ENCODE results near the gene METRNL.
"Not testable (repeated sequence)": the region's sequence is repeated elsewhere in the genome, so short reads cannot be mapped to it uniquely, and the experiment has no call there.

The METRNL gene

DNA sequence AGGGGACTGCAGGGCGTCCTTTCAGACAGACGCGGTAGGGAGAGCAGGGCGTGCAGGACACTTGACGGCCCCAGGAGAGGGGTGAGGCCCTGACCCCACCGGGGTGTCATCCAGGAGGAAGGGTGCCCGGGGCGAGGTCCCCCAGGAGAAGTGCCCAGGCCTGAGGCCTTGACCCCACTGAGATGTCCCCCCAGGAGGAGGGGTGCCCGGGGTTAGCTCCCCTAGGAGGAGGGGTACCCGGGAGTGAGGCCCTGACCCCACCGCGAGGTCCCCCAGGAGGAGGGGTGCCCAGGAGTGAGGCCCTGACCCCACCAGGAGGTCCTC is 27.2 kb upstream of the METRNL start:
- DNase-seq = no peak

DNA sequence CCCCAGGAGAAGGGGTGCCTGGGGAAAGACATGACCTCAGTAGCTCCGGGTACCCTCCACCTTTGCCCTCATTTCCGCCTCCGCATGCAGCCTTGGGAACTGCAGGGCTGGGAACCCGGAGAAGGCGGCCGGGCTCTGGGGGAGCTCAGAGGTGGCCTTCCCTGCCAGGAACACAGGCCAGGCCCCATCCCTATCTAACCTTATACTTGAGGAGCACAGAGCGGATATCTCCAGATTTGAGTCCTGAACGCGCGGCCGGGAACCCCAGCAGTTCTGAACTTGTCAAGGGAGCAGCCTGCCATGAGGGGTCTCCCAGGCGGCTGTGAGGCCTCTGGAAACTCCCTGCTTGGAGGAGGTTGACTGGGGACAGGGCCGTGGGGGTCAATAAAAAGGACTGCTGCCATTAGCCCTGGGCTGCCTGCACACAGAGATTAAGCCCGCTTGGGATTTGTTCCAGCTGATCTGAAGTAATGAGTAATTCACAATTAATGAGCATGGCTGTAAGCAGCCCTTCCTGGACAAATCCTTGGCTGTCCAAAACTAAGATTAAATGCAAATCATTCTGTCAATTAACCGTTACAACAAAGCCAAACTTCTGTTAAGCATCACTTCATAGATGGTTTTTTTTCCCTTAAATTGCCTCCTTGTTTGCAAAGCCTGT is 26.3 kb upstream of the METRNL start:
- no peak for DNase-seq

DNA sequence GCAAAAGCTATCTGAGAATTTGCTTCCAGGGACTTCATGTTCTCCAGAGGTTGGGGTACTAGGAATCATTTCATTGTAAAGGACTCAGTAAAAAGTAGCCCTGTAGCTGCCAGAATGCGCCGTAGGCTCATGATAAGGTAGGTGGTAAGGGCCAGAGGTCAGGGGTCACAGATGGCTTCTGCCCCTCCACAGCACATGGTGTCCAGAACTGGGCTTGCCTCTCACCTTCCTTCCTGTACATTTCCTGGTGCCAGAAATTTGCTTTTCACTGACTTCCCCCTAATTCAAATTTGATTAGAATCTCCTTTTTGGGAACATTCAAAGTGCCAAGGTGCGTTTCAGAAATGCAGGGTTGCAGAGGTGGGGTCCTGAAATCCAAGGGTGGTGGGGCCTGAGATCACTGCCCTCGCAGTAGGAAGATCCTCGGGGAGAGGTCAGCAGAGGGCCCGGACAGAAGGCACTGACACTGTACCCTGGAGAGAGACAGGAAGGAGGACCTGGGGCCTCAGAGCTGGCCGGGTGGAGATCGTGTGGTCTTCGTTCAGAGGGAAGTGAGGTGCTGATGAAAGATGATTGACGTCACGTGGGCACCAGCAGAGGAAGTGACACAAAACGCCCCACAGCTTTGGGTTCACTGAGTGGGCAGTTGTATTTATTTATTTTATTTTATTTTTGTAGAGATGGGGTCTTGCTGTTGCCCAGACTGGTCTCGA is 25.5 kb upstream of the METRNL start:
- no peak for DNase-seq

DNA sequence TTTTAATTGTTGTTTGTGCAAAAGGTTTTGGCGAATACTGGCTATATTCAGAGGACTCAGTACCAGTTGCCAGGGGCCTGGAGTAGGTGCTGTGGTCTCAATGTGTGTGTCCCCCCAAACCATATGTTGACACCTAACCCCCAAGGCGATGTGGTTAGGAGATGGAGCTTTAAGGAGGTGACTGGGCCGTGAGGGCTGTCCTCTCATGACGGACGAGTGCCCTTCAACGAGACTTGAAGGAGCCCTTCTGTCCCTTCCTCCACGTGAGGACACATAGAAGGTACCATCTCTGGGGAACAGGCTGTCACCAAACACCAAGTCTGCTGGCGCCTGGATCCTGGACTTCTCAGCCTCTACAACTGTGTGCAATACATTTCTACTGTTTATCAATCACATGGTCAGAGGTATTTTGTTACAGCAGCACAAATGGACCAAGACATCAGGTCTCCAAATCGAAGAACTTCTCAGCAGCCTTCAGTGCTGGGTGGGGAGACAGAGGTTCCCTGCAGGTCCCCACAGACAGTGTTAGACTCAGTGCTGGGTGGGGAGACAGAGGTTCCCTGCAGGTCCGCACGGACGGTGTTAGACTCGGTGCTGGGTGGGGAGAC is 24.8 kb upstream of the METRNL start:
- no peak for DNase-seq

DNA sequence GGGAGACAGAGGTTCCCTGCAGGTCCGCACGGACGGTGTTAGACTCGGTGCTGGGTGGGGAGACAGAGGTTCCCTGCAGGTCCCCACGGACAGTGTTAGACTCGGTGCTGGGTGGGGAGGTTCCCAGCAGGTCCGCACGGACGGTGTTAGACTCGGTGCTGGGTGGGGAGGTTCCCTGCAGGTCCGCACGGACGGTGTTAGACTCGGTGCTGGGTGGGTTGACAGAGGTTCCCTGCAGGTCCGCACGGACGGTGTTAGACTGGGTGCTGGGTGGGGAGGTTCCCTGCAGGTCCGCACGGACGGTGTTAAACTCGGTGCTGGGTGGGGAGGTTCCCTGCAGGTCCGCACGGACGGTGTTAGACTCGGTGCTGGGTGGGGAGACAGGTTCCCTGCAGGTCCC is 24.2 kb upstream of the METRNL start:
- not testable (repeated sequence) for DNase-seq

DNA sequence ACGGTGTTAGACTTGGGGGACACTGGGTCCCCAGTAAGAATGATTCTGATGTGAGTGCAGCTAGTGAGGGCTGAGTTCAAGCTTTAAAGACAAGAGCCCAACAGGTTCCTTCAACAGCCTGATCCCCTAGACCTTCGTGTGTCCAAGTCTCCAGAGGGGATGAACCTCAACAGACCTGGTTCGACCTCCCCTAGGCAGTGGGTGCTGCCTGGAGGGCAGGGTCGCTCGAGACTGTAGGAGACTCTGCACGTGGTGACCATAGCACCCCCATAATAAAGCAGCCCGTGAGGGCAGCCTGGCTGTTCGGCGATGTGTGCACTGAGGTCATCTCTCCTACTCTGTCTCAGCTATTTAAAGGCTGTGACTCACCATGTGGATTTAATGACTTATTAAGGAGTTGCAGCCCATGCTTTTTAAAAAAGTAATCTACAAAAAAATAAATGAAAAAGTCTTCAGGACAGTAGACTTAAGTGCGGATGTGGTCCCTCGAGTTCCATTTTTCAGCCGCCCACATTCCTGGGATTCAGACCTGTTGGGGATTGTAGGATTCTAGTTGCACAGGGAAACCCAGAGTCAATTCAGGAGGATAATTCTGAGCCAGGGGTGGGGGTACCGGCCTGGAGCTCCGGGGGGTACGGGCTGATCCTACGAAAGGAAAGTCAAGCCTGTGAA is 23.4 kb upstream of the METRNL start:
- DNase-seq = no peak

DNA sequence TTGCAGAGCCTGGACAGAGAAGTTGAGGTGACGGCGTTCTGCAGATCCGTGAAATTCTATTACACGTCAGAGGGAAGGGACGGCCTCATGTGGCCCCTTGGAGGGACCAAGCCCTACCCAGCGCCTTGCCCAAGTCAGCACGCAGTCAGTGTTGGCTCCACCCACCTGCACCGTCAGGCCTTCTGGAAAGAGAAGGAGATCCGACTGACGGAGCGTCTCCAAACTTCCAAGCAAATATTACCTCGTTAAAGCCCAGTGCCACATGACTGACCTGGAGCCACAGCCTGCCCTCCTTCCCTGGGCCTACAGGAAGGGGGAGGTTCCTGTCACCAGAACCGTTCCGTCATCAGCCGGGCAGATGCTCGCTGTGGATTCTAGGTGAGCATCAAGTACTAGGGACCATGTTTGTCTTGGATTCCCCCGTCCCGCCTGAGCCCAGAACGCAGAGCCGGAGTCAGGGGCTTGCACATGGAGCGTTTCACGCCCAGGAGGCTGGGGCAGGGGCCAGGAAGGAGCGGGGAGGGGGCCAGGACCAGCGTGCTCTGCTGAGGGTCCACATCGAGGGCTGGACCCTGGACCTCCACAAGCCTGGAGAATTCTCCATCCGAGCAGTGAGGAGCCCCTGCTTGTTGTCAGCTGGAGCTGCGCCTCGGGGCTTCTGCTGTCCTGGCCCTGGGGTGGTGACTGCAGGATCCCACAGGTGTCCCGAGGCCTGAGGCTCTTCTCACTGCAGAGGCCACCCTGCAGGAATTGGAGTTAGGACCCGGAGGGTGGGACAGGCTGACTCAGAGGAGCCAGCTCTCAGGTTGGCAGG is 22.6 kb upstream of the METRNL start:
- DNase-seq = no peak

DNA sequence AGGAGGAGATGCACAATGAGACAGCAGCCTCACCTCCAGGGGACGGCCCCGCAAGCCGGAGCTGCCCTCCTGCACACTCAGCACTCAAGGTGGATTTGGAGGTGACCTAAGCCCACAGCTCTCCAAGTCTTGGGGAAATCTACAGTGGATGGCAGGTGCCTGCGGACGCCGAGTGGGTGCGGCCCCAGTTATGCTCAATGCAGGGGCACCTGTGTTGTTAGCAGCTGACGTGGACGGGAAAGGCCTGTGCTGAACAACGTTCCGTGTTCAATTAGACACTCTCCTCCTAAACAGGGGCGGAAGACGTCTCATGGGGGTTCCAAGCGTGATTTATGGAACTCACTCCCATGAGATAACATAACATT is 22.0 kb upstream of the METRNL start:
- no peak for DNase-seq

DNA sequence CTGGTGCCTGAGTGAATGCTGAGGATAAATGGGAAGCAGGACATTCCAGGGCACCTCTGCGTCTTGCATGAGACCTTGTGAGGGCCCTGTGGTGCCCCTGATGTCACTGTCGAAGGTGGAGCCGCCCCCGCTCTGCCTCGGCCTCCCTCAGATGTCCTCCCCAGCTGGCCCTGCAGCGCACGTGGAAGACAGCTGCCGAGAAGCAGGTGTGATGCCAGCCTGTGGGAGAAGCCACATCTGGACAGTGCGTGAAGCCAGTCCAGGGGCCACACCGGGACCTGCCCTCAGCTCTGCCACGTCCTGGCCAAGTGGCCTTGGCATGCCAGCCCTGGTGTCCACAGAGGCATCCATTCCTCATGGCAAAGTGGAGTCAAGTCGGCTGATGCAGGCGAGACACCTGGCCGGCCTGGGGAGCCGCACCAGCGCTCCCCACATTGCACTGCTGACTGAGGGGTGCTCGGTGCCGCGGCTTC is 21.6 kb upstream of the METRNL start:
- no peak for DNase-seq

DNA sequence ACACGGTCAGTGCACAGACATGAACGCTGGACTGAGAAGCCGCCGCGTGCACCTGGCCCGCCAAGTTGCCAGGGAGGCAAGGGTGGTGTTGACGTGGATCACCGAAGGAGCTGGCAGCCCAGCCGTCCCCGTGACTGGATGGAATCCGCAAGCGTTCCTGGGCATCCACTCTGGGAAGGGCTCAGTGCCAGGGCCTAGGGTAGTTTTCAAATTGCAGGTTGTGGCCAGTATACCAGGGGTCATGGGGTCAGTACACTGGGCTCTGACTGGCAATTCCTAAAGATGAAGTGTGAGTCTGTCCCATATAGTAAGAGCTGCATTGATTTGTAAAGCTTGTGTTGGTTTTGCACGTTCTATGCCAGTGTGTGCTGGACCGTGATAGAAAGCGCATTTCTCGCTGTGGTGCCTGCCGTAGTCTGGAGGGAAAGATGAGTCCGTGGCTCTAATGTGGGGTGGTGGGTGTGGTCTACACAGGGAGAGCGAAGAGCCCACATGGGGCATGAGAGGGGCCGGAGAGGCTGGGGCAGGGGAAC is 21.1 kb upstream of the METRNL start:
- peak in 9 of 56 donors; percentile 21 to 72 (median 40) for DNase-seq

DNA sequence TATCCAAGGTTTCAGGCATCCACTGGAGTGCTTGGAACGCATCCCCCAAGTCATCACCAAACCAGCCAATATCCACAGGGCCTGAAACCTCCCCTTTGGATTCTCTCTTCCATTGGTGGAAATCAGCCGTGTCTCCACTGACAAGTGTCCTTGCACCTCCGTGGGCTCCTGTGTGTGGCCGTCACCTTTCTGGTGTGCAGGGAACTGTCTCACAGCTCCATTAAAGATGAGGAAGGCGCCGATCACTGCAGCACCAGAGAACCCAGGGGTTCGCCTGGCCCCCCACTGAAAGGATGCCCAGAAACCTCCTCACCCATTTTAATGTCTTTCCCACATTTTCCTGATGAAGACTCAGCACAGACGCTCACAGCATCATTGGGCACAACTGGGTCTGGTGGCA is 17.8 kb upstream of the METRNL start:
- no peak for DNase-seq

DNA sequence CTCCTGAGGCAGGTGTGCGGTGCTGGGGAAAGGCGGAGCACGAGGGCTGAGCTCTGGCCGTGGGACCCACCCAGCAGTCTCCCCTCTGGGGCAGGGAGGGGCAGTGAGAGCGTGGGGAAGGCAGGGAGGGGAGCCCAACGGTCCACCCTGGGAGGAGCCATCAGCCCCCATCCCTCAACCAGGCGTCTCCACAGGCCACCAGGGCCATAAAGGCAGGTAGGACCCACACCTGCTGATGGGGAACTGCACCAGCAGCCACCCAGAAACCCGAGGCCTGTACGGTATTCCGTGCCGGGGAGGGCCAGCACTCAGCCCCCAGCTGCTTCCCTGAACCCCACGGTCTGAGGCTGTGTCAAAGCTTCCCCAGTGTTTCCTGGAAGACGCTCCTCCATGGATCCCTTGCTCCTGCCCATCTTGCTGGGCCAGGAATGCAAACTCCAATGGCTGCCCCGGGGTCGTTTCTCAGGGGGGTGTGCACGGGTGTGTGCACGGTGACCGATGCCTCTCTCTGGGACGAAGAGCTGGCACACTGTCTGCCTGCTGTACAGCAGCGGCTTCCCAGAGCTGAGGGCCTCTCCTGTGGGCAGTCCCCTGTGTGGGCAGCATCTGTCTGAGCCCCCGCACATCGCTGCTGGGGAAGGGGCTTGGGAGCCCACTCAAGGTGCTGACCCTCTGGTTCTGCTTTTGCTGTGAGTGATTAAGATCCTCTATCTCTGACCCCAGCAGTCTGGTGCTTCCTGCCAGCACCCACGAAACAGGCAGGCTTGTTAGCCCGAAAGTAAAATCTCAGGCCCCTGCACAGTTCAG is 17.2 kb upstream of the METRNL start:
- DNase-seq = no peak

DNA sequence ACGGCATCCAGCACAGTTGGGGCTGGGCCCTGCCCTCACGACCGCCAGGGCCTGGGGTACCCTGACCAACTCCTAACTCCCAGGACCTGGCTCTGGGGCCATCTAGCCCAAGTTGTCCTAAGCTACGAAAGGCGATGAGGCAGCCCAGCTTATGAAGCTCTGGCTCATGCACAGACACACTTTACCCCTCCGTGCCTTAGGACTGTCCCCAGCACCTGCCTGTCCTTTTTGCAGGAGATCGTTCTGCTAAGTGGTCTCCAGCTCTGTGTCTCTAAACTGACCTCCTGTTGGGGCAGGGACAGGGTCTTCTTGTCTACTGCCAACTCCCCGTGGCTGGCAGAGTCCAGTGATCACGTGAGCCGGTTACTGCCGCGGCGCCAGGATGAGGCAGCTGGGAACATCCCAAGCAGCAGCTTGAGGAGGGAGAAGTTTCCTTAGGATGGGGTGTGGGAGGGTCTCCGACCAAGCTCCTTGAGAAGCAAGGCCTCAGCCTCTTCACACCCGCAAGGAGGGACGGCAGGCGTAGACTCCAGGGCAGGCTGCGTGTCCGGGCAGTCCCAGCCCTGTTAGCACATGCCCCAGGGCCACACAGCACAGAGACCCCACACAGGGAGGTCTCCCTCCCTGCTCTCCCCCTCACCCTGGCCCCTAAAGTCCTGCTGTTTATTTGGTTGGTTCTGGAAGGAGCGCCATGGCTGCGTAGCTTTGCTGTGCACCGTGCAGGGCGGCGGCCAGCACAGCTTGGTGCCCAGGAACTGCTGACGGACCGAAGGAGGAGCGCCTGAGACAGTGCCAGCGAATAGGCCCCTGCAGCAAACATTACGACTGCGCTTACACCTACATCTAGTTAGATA is 16.4 kb upstream of the METRNL start:
- DNase-seq = peak in 4 of 56 donors; percentile 13 to 28 (median 26)

DNA sequence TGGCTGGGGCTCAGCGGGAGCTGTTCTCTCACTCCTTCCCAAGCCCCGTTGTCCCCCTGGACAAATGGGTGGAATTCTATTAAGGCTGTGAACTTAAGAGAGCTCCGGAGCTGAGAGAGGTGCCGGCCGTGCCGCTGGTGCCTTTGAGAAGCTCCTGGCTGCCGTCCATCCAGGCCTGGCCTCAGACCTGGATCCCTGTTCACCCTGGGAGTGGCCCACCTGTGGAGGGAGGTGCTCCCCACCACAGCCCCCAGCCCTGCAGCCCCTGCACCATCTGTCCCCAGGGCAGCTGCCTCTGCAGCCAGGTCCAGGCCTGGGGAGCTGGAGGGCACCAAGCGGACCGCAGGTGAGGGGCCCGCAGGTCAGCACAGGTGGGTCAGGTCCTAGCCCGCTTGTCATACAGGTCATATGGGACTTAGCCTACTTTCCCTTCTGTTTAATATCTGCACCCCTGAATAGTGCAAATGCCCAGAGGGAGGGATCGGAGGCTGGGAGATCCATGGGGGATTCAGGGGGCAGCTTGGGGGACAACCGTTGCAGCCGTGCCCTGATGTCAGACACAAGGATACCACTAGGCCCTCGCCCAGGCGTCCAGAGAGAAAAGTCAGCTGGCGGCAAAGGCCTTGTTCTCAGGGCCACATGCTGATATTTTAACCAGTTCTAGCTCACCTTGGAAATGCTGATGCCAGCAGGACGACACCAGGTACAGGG is 15.2 kb upstream of the METRNL start:
- DNase-seq = no peak

DNA sequence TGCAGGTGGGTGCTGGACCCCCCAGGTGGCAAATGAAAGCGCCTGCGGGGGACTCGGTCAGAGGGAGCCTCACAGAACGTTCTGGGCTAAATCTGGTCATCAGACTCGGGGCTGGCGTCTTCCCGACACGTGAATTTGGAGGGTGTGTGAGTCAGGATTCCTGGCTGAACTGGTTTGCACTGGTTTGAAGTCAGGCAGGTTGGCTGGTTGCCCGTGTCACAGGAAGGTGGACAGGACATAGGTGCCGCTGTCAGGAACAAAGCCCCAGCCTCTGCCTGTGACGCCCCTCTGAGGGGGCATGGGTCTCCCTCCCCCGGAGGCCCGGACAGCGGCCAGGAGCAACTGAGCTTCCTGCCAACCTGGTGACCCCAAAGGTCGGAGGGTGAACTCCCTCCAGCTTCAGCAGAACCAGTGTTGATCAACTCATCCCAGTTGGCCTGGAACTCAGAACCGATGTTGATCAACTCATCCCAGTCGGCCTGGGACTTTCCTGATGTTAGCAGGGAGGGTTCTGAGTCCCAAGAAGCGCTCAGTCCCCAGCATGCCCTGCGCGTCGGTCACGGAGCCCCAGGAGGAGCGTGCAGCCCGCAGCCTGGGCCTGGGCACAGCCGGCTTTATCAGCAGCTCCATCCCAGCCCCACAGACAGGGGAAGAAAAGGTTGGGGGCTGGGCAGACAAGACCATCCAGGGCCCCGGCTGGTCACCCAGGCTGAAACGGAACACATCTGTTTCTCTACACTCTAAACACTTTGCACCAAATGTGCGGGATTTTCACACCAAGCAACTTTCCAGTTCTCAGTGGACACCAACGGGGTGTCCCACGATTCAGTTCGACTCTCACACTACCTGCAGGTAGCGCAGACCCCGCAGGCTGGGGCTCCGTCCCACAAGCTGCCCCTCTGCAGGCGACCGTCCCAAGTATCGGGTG is 14.4 kb upstream of the METRNL start:
- DNase-seq = no peak

DNA sequence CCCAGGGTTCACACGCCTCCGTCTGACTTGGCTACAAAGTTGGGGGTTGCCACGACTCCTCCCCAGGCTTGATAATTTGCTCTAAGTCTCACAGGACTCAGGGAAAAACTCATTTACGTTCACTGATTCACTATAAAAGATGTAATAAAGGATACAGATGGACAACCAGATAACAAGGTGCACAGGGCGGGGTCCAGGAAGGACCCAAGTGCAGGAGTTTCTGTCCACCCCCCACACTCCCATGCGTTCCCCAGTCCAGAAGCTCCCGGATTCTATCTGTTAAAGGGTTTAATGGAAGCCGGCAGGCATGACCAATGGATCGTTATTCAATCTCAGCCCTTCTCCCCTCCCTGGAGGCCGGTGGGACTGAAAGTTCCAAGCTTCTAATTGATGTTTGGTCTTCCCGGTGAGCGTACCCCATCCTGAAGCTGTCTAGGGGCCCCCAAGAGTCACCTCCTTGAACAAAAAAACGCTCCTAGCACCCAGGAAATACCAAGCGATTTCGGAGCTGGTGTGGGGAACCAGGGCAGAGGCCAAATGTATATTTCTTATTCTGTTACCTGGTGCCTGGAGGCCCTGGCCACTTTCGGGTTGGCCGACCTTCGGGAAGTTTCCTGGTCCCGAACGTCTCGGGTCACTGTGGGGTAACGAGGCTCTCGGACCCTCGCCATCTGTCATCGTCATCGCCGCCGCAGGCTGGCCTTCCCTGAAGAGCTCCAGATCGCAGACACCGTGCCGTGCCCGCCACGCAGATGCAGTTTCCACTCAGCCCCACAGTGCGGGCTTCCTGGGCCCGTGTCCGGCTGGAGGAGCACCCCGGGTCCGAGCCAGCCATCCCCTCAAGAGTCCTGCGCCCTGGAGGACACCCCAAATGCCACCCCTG is 13.5 kb upstream of the METRNL start:
- DNase-seq = no peak

DNA sequence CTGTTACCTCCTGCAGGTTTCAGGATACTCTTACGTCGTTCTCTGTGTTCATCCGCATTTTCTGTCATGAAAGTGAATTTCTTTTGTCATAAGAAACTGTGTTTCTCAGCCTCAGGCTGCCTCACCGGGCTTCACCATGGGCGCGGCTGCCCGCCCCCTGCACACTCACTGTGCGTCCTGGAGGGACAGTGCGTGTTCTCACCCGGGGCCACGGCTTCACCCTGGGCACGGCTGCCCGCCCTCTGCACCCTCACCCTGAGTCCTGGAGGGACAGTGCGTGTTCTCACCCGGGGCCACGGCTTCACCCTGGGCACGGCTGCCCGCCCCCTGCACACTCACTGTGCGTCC is 12.9 kb upstream of the METRNL start:
- DNase-seq = not testable (repeated sequence)

Data from amygdala (tissue), 56 donors.